A549 (cell line): ENCODE results near the gene RTN4. TPM values are rescaled to one million over a fixed set of nuclear protein-coding genes. Genes with fewer than 3 reads are reported as not detected.
A peak's percentile ranks its signal among the peaks of the same experiment; 100 is the strongest.

ENCODE experiments used
- ATAC-seq, 2 experiments: fragments of 200-7000 bp in 1 of 2; fragments of >200 bp in 1 of 2; cut with Nextera tagmentation in 1 of 2; cut with Tn5 transposase in 1 of 2; 3 replicates each; pipeline versions ENCODE4 v1.8.0 to v1.9.1; 2018 to 2020; ENCODE audit warnings: mild to moderate bottlenecking in 1 of 2, moderate library complexity in 1 of 2
- CTCF ChIA-PET: fragments of 300-600 bp; sonication (Branson Sonifier 250); formaldehyde crosslinking; extraction: SDS; loops from one replicate; lab custom pipeline; 2021; ENCODE audit warnings: antibody characterized with exemption, inconsistent platforms; lab: Yijun Ruan, JAX
- POLR2A ChIA-PET: fragments of 350-600 bp; formaldehyde crosslinking; extraction: SDS; loops from one replicate; lab custom pipeline; 2021; ENCODE audit warnings: antibody characterized with exemption, inconsistent platforms; lab: Yijun Ruan, JAX
- DNase-seq, 2 experiments: peaks; one replicate each; pipeline versions ENCODE4 v3.0.0 to v3.0.0-alpha.2; 2011 to 2016; ENCODE audit warnings: low read depth in 1 of 2, low spot score in 1 of 2
- FAIRE-seq: peaks from 2 replicates; lab custom pipeline; 2011; peaks lifted over from hg19 to GRCh38; lab: Jason Lieb, UNC
- H3K27ac ChIP-seq, 2 experiments: fragments of >200 bp; sonication (Bioruptor Twin); formaldehyde crosslinking; 3 replicates each; pipeline ENCODE4 v1.5.1; 2016 to 2017
- H3K4me1 ChIP-seq: fragments of >200 bp; sonication (Bioruptor Twin); formaldehyde crosslinking; 3 replicates; pipeline ENCODE4 v1.6.1; 2016
- H3K4me2 ChIP-seq: fragments of >200 bp; sonication (Bioruptor Twin); formaldehyde crosslinking; 3 replicates; pipeline ENCODE4 v1.6.1; 2016
- H3K4me3 ChIP-seq: fragments of >200 bp; sonication (Bioruptor Twin); formaldehyde crosslinking; 3 replicates; pipeline ENCODE4 v1.5.1; 2016
- H3K9me3 ChIP-seq: fragments of >200 bp; sonication (Bioruptor Twin); formaldehyde crosslinking; 3 replicates; pipeline ENCODE4 v1.6.1; 2016
- CBX2 ChIP-seq: fragments of 200-600 bp; sonication (generic); IDR thresholded peaks from 2 replicates; pipeline ENCODE4 v1.6.1; 2016; ENCODE audit warnings: low read depth, mild to moderate bottlenecking, borderline replicate concordance
- CEBPB ChIP-seq, 2 experiments: fragments of >200 bp in 1 of 2; sonication (Bioruptor Twin) in 1 of 2; formaldehyde crosslinking in 1 of 2; IDR thresholded peaks; 2 replicates each; pipeline ENCODE4 v1.6.1; 2012 to 2016
- CHD4 ChIP-seq: fragments of 200-600 bp; sonication (generic); IDR thresholded peaks from 2 replicates; pipeline ENCODE4 v1.6.1; 2016; ENCODE audit warnings: antibody characterized with exemption, mild to moderate bottlenecking, borderline replicate concordance
- CTCF ChIP-seq: fragments of >200 bp; sonication (Bioruptor Twin); formaldehyde crosslinking; IDR thresholded peaks from 3 replicates; pipeline ENCODE4 v1.5.1; 2016
- EHF ChIP-seq: fragments of 250-450 bp; sonication (Bioruptor Pico); IDR thresholded peaks from 2 replicates; pipeline ENCODE4 v1.5.0; 2020; ENCODE audit warnings: mild to moderate bottlenecking
- ELK1 ChIP-seq: fragments of 150-350 bp; IDR thresholded peaks from 2 replicates; pipeline ENCODE4 v1.6.1; 2014; ENCODE audit warnings: low read depth, mild to moderate bottlenecking, low read length
- ESRRA ChIP-seq: fragments of 150-350 bp; IDR thresholded peaks from 2 replicates; pipeline ENCODE4 v1.6.1; 2014; ENCODE audit warnings: mild to moderate bottlenecking, low read length, borderline replicate concordance
- FOSB ChIP-seq: fragments of 250-450 bp; sonication (Bioruptor Pico); IDR thresholded peaks from 2 replicates; pipeline ENCODE4 v1.5.0; 2020; ENCODE audit warnings: mild to moderate bottlenecking, moderate library complexity
- FOSL2 ChIP-seq, 2 experiments: fragments of 450-650 bp in 1 of 2; fragments of >200 bp in 1 of 2; sonication (Bioruptor Twin) in 1 of 2; formaldehyde crosslinking; IDR thresholded peaks; 2 replicates each; pipeline versions ENCODE4 v1.5.0 to v1.6.1; 2016 to 2020; ENCODE audit warnings: mild to moderate bottlenecking in 1 of 2, moderate library complexity in 1 of 2
- JUNB ChIP-seq: fragments of >200 bp; sonication (Bioruptor Twin); formaldehyde crosslinking; IDR thresholded peaks from 2 replicates; pipeline ENCODE4 v1.6.1; 2016
- MAFK ChIP-seq: fragments of 450-650 bp; IDR thresholded peaks from 2 replicates; pipeline ENCODE4 v1.6.1; 2014; ENCODE audit not compliant: partially characterized antibody
- PHF8 ChIP-seq: fragments of 200-600 bp; sonication (generic); IDR thresholded peaks from 2 replicates; pipeline ENCODE4 v1.6.1; 2016; ENCODE audit warnings: low read depth, mild to moderate bottlenecking, antibody characterized with exemption, moderate library complexity, borderline replicate concordance
- POLR2A ChIP-seq: IDR thresholded peaks from 2 replicates; pipeline ENCODE4 v1.6.1; 2012; ENCODE audit warnings: mild to moderate bottlenecking, low read length
- POLR2AphosphoS2 ChIP-seq: conservative IDR thresholded peaks from 2 replicates; pipeline ENCODE4 v1.6.1; 2012; ENCODE audit warnings: low read length, improper control_type of control experiment, inconsistent platforms
- RARB ChIP-seq: fragments of 250-450 bp; sonication (Bioruptor Pico); IDR thresholded peaks from 2 replicates; pipeline ENCODE4 v1.8.0; 2021; ENCODE audit warnings: mild to moderate bottlenecking, moderate library complexity
- SMC3 ChIP-seq: fragments of >200 bp; sonication (Bioruptor Twin); formaldehyde crosslinking; IDR thresholded peaks from 3 replicates; pipeline ENCODE4 v1.6.1; 2018; ENCODE audit warnings: inconsistent platforms
- TFCP2L1 ChIP-seq: fragments of 250-450 bp; sonication (Bioruptor Pico); IDR thresholded peaks from 2 replicates; pipeline ENCODE4 v1.5.0; 2021; ENCODE audit warnings: mild to moderate bottlenecking
- ZNF302 ChIP-seq: fragments of 250-450 bp; sonication (Bioruptor Pico); IDR thresholded peaks from 2 replicates; pipeline ENCODE4 v1.9.0; 2021; ENCODE audit warnings: inconsistent platforms, mild to moderate bottlenecking, moderate library complexity
- WGBS: methylation state at CpG from one replicate; pipeline ENCODE4 v1.1.6; 2017; ENCODE audit errors: missing lambda C conversion rate; 5-methylcytosine and 5-hydroxymethylcytosine counted together
- polyA plus RNA-seq, 4 experiments: library from polyadenylated mRNA; depleted of rRNA in 3 of 4; stranded (reverse); fragments of >200 nt; fragmentation: RNase III in 1 of 4; extraction: RNeasy Plus Mini Kit Qiagen cat#74134 plus additional on column Dnase treatment in 1 of 4; gene quantifications; 2 replicates in 3 of 4; 3 replicates in 1 of 4; pipeline ENCODE4 v1.2.3, GENCODE V29; 2011 to 2017
- TF ChIP-seq, protein P1 (sequence below): fragments of 250-450 bp; sonication (Bioruptor Pico); IDR thresholded peaks from 2 replicates; pipeline ENCODE4 v1.5.0; 2020; ENCODE audit warnings: low read depth, mild to moderate bottlenecking, moderate library complexity
- TF ChIP-seq, protein P2 (sequence below): fragments of 200-600 bp; sonication (generic); IDR thresholded peaks from 2 replicates; pipeline ENCODE4 v1.6.1; 2016; ENCODE audit warnings: antibody characterized with exemption, mild to moderate bottlenecking, moderate library complexity

The RTN4 gene
- polyA plus RNA-seq, 2 of the 4 experiments (the other 2 are of a cell fraction): 302 to 403 TPM

DNA sequence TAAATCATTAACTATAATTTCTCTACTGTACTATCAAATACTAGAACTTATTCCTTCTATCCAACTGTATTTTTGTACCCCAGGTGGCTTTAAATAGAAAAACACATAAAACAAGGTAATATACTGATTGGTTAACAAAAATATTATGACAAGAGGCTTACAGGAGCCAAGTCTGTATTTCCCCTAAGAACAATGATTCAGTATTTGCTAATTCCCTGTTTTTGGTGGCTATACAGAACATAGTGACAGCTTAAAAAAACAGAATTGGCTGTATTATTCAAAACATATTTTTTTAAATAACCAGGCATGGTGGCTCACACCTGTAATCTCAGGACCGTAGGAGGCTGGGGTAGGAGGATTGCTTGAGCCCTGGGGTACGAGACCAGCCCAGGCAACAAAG lies 16.3 kb downstream of the RTN4 start:
- ChIA-PET CTCF (interaction anchor here (1.0 to 2.2 kb wide), 2 partner anchors 15 to 134 kb away, joined by 3 to 12 read pairs; partner anchors contain the start of gene RTN4), POLR2A (no interaction called here)
- Histone ChIP-seq H3K27ac (no peak overlapping the region), H3K4me2 (no peak overlapping the region), H3K9me3 (peaks cover 23% of the 10 kb centered on the region), H3K4me1 (peaks cover 31% of the 10 kb centered on the region), H3K4me3 (no peak overlapping the region)
- ATAC-seq (no peak), DNase-seq (no peak), FAIRE-seq (no peak)
- WGBS: 100% methylated on average over 2 of the region's 2 CpGs
- TF ChIP-seq EHF (CRISPR knock-in tag): no peak
- TF ChIP-seq ELK1: no peak
- TF ChIP-seq, protein P1, sequence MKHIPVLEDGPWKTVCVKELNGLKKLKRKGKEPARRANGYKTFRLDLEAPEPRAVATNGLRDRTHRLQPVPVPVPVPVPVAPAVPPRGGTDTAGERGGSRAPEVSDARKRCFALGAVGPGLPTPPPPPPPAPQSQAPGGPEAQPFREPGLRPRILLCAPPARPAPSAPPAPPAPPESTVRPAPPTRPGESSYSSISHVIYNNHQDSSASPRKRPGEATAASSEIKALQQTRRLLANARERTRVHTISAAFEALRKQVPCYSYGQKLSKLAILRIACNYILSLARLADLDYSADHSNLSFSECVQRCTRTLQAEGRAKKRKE (CRISPR knock-in tag): no peak
- no peak for TF ChIP-seq FOSB (CRISPR knock-in tag)
- no peak for TF ChIP-seq POLR2AphosphoS2
- no peak for TF ChIP-seq CHD4
- no peak for TF ChIP-seq CBX2
- no peak for TF ChIP-seq JUNB
- no peak for TF ChIP-seq PHF8
- TF ChIP-seq SMC3: no peak
- TF ChIP-seq MAFK: no peak
- TF ChIP-seq ESRRA: no peak
- no peak for TF ChIP-seq TFCP2L1 (CRISPR knock-in tag)
- TF ChIP-seq CEBPB (IDR thresholded peaks at IDR 0.05): no peak
- TF ChIP-seq ZNF302 (CRISPR knock-in tag): no peak
- TF ChIP-seq CTCF: no peak
- TF ChIP-seq, protein P2, sequence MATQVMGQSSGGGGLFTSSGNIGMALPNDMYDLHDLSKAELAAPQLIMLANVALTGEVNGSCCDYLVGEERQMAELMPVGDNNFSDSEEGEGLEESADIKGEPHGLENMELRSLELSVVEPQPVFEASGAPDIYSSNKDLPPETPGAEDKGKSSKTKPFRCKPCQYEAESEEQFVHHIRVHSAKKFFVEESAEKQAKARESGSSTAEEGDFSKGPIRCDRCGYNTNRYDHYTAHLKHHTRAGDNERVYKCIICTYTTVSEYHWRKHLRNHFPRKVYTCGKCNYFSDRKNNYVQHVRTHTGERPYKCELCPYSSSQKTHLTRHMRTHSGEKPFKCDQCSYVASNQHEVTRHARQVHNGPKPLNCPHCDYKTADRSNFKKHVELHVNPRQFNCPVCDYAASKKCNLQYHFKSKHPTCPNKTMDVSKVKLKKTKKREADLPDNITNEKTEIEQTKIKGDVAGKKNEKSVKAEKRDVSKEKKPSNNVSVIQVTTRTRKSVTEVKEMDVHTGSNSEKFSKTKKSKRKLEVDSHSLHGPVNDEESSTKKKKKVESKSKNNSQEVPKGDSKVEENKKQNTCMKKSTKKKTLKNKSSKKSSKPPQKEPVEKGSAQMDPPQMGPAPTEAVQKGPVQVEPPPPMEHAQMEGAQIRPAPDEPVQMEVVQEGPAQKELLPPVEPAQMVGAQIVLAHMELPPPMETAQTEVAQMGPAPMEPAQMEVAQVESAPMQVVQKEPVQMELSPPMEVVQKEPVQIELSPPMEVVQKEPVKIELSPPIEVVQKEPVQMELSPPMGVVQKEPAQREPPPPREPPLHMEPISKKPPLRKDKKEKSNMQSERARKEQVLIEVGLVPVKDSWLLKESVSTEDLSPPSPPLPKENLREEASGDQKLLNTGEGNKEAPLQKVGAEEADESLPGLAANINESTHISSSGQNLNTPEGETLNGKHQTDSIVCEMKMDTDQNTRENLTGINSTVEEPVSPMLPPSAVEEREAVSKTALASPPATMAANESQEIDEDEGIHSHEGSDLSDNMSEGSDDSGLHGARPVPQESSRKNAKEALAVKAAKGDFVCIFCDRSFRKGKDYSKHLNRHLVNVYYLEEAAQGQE: no peak
- TF ChIP-seq RARB: no peak
- no peak for TF ChIP-seq POLR2A

GRCh38 chr2:55033076-55033742 lies 17.0 kb downstream of the RTN4 start:
- ATAC-seq (peak in 1 of 2 experiments; percentile 24; a peak in 1 of 6 replicates), FAIRE-seq (no peak), DNase-seq (no peak)
- Histone ChIP-seq H3K4me1 (peaks cover 39% of the 10 kb centered on the region), H3K9me3 (peaks cover 16% of the 10 kb centered on the region), H3K4me3 (no peak overlapping the region), H3K4me2 (no peak overlapping the region), H3K27ac (no peak overlapping the region)
- CTCF ChIA-PET: interaction anchor here (1.0 to 2.2 kb wide), 4 partner anchors 12 to 134 kb away, joined by 3 to 12 read pairs (median 3); partner anchors contain the start of gene RTN4
- POLR2A ChIA-PET: no interaction called here
- TF ChIP-seq FOSL2 (IDR thresholded peaks at IDR 0.05) (no peak), FOSL2 (CRISPR knock-in tag; IDR thresholded peaks at IDR 0.05) (no peak), POLR2AphosphoS2 (0 out of 2 replicates have a peak, but pooled peaks have one; percentile 38)
- TF ChIP-seq, all 56 proteins: peak for 1
- WGBS: 93% methylated on average over 5 of the region's 5 CpGs
